ENCODE data around the gene APBB2. TPM values are rescaled to one million over a fixed set of nuclear protein-coding genes. Genes with fewer than 3 reads are reported as not detected.

The APBB2 gene
- total RNA-seq, 2 experiments from 2014 or later, result 3.1 to 5.5 TPM

- H3K36me3 Mint-ChIP-seq, result no peaks in the 10 kb centered on the region
- H3K4me1 Mint-ChIP-seq, result peaks cover 2% of the 10 kb centered on the region
- H3K27me3 Mint-ChIP-seq, result peaks cover 51% of the 10 kb centered on the region
- no peak overlapping the region for H3K27ac Mint-ChIP-seq
- no peaks in the 10 kb centered on the region for H3K9me3 Mint-ChIP-seq
- H3K4me3 Mint-ChIP-seq, result no peak overlapping the region
- DNase-seq, result no peak
Observed at GRCh38 chr4:41205854-41206460, 8.4 kb downstream of the APBB2 start.

DNA sequence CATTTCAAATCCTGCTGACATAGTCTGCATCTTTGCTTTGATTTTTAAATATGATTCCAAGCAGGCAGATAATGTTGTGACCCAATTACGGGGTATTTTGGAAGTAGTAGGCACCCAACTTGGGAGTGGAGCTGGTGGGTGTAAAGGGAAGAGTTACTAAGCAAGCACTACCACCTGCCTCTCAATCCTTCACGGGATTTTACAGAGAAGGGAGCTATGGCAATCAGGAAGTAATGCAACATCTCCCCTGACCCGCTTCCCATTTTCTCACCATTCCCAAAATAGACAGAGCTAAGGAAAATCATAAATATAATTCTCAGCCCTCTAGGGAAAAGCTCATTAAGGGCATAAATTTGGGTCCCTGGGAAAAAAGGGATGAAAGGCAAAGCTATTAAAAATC lies 9.2 kb downstream of the APBB2 start:
- peaks cover 48% of the 10 kb centered on the region for H3K27me3 Mint-ChIP-seq
- no peak overlapping the region for H3K27ac Mint-ChIP-seq
- H3K4me1 Mint-ChIP-seq, result peaks cover 2% of the 10 kb centered on the region
- H3K9me3 Mint-ChIP-seq, result no peaks in the 10 kb centered on the region
- H3K4me3 Mint-ChIP-seq, result no peak overlapping the region
- H3K36me3 Mint-ChIP-seq, result no peaks in the 10 kb centered on the region
- no peak for DNase-seq

DNA sequence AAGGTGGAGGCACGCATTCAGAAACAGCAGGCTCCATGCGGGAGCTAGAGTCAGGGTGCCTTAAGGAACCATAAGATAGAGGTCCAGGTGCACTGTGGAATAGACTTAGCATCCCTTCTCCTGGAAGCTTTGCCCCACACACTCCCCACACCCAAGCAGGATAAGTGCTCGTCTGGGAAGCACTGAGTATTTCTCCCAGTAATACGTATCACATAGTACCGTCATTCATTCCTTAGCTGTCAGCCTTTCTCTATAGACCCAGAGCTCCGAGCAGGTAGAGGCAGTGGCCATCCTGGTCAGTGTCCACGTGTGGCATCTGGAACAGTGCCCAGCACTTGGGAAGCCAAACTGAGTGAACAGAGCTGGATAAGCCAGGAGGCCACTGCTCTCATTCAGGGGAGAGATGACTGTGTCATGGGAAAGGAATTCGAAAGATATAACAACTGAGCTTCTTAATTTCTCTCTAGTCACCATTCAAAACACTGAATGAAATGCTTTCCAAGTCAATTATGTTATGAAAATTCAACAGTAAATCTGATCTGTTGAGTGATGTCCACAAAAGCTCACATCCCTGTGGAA lies 9.9 kb downstream of the APBB2 start:
- H3K4me1 Mint-ChIP-seq, result peaks cover 2% of the 10 kb centered on the region
- H3K36me3 Mint-ChIP-seq, result no peaks in the 10 kb centered on the region
- H3K27me3 Mint-ChIP-seq, result peaks cover 45% of the 10 kb centered on the region
- H3K9me3 Mint-ChIP-seq, result no peaks in the 10 kb centered on the region
- DNase-seq, result no peak
- H3K27ac Mint-ChIP-seq, result no peak overlapping the region
- no peak overlapping the region for H3K4me3 Mint-ChIP-seq

DNA sequence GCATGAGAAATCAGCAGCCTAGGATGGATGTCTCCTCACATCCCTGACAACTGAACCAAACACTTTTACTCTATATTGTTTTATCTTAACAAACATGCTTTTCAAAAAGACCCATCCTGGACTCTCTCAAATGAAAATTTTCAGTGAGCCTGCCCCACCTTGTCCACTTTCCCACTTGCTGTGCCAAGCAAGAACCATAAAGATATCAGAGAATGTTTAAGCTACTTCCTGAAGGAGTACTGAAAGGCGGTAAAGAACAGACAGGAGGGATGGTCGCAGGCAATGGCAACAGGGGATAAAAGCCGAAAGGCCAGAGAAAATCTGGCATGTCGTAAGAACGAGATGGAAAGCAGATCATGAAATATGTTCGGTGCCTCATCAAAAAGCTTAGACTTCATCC lies 10.5 kb downstream of the APBB2 start:
- no peak for DNase-seq
- Mint-ChIP-seq H3K36me3 (no peaks in the 10 kb centered on the region), H3K27ac (no peak overlapping the region), H3K27me3 (peaks cover 40% of the 10 kb centered on the region), H3K4me3 (no peak overlapping the region), H3K9me3 (no peaks in the 10 kb centered on the region), H3K4me1 (peaks cover 2% of the 10 kb centered on the region)

DNA sequence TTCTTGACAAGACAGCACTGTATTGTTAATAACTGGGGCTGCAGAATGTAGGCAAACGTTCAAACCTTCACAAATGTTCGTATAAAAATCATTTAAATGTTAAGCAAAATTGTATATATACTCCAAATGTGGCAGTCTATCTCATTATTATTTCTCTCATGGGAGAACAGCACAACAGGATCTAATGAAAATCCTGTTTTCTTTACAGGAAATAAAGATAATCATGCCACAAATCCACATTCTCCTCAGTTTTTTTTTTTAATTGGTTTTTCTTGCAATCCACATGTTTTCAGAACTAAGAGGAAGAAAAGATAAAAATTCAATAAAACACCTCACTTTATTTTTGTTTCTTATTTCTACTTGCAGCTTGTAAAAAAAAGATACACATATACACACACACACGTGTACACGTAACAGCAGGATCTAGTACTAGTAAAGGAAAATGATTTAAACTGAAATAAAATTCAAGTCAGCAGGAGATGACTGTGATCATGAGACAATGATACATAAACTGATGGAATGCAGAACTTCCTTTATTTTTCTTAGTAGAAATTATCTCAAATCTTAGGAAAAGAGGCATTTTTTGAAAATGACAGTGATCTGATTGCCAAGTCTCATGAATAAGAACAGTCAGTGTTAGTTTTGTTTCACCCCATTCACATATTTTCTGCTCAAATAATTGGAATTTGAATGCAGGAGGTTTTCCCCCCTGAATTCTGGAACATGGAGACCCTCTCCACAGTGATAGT lies 11.3 kb downstream of the APBB2 start:
- H3K9me3 Mint-ChIP-seq, result no peaks in the 10 kb centered on the region
- H3K27ac Mint-ChIP-seq, result no peak overlapping the region
- H3K27me3 Mint-ChIP-seq, result peaks cover 43% of the 10 kb centered on the region
- H3K4me1 Mint-ChIP-seq, result peaks cover 2% of the 10 kb centered on the region
- no peak overlapping the region for H3K4me3 Mint-ChIP-seq
- no peaks in the 10 kb centered on the region for H3K36me3 Mint-ChIP-seq
- no peak for DNase-seq

GRCh38 chr4:41202356-41202755 lies 12.0 kb downstream of the APBB2 start:
- Mint-ChIP-seq H3K27me3 (peaks cover 43% of the 10 kb centered on the region), H3K9me3 (no peaks in the 10 kb centered on the region), H3K4me3 (no peak overlapping the region), H3K36me3 (no peaks in the 10 kb centered on the region), H3K27ac (no peak overlapping the region), H3K4me1 (peaks cover 2% of the 10 kb centered on the region)
- DNase-seq, result no peak

DNA sequence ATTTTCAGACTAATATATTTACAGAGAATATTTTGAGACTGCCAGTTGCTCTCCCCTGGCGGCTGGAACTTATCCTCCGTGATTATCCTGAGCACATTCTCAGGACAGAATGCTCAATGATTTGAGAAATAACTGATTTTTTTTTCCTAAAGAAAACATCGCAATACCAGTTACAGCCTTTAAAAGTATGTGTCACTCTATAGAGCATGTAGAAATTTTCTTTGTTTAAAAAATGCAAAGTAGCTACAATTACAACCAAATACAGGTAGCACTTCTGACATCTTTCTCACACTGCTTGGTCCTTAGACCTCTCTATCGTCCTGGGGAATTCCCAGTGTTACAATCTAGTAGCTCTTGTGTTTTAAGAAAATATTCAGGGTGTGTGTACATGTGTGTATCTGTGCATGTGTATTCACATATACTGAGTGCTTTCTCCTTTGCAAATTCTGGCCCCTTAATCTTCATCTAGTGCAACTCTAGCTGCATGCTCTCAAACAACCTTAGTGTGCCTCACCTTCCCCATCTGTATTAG lies 13.8 kb downstream of the APBB2 start:
- no peaks in the 10 kb centered on the region for H3K36me3 Mint-ChIP-seq
- peaks cover 43% of the 10 kb centered on the region for H3K27me3 Mint-ChIP-seq
- H3K9me3 Mint-ChIP-seq, result no peaks in the 10 kb centered on the region
- no peak overlapping the region for H3K4me3 Mint-ChIP-seq
- no peaks in the 10 kb centered on the region for H3K4me1 Mint-ChIP-seq
- no peak for DNase-seq
- no peak overlapping the region for H3K27ac Mint-ChIP-seq

DNA sequence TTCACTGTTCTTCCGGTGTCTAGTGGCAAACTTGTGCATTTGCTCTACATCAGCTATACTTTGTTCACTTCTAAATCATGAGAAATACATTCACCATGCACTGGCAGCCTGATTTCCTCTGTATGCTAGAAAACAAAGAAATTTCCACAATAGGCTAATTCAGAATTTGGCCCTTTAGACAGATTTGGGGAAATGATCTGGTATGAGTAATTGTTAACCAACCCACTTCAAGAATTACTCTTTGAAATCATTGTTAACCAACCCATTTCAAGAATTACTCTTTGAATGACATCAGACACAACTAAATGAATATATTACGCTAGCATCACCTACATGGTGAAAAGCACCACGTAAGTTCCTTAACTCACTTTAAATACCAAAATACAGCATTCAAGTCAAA lies 14.6 kb downstream of the APBB2 start:
- Mint-ChIP-seq H3K36me3 (no peaks in the 10 kb centered on the region), H3K4me3 (no peak overlapping the region), H3K27ac (no peak overlapping the region), H3K9me3 (no peaks in the 10 kb centered on the region), H3K27me3 (peaks cover 43% of the 10 kb centered on the region), H3K4me1 (no peaks in the 10 kb centered on the region)
- no peak for DNase-seq

DNA sequence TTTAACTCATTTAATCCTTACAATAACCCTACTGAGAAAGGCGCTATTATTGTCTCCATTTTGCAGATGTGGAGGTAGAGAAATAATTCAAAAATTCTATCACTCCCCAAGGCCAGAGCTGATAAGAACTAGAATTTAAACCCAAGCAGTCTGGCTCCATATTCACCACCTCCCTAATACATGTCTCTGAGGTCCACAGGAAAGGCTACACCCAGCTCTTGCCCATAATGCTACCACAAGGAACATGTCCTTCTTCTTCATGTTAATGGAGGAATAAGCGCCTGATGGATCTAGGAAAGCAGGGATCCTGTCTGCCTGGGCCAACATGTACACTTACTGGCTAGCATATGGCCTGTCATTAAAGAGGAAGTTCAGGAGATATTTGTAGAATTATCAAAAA lies 16.3 kb downstream of the APBB2 start:
- peaks cover 33% of the 10 kb centered on the region for H3K27me3 Mint-ChIP-seq

GRCh38 chr4:41197495-41197894 lies 16.8 kb downstream of the APBB2 start:
- Mint-ChIP-seq H3K36me3 (no peaks in the 10 kb centered on the region), H3K4me1 (no peaks in the 10 kb centered on the region), H3K4me3 (no peak overlapping the region), H3K9me3 (no peaks in the 10 kb centered on the region), H3K27ac (no peak overlapping the region), H3K27me3 (peaks cover 28% of the 10 kb centered on the region)
- DNase-seq, result no peak

More for the DNA sequence above, 16.3 kb downstream of the APBB2 start:
- no peak for DNase-seq
- no peaks in the 10 kb centered on the region for H3K9me3 Mint-ChIP-seq
- H3K4me3 Mint-ChIP-seq, result no peak overlapping the region
- no peaks in the 10 kb centered on the region for H3K4me1 Mint-ChIP-seq
- H3K36me3 Mint-ChIP-seq, result no peaks in the 10 kb centered on the region
- no peak overlapping the region for H3K27ac Mint-ChIP-seq

GRCh38 chr4:41196633-41197332 lies 17.6 kb downstream of the APBB2 start:
- no peaks in the 10 kb centered on the region for H3K9me3 Mint-ChIP-seq
- no peak for DNase-seq
- H3K4me1 Mint-ChIP-seq, result no peaks in the 10 kb centered on the region
- H3K4me3 Mint-ChIP-seq, result no peak overlapping the region
- peaks cover 20% of the 10 kb centered on the region for H3K27me3 Mint-ChIP-seq
- H3K36me3 Mint-ChIP-seq, result no peaks in the 10 kb centered on the region
- H3K27ac Mint-ChIP-seq, result no peak overlapping the region

GRCh38 chr4:41192136-41192535 lies 22.2 kb downstream of the APBB2 start:
- H3K36me3 Mint-ChIP-seq, result no peaks in the 10 kb centered on the region
- no peaks in the 10 kb centered on the region for H3K4me1 Mint-ChIP-seq
- no peak overlapping the region for H3K27ac Mint-ChIP-seq
- no peaks in the 10 kb centered on the region for H3K9me3 Mint-ChIP-seq
- DNase-seq, result no peak
- no peak overlapping the region for H3K4me3 Mint-ChIP-seq
- H3K27me3 Mint-ChIP-seq, result peaks cover 13% of the 10 kb centered on the region

DNA sequence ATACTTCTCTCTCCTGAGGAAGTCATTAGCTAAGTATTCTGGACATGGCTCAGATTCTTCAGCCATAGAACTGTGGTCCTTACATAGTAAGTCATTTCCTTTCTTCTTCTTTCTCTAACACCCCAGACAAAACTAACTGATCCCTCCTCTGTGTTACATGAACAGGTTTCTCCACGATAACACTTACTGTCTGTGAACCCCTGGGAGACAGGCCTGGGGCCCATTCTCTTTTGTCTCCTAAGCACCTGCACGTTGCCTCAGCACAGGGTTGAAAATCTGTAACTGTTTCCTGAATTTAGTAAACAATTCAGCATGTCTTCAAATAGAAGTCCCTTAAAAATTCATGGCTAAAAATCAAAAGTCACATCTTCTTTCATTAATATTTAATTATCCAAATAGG lies 24.7 kb downstream of the APBB2 start:
- Mint-ChIP-seq H3K4me1 (no peaks in the 10 kb centered on the region), H3K4me3 (no peak overlapping the region), H3K27me3 (peaks cover 11% of the 10 kb centered on the region), H3K36me3 (no peaks in the 10 kb centered on the region), H3K27ac (no peak overlapping the region), H3K9me3 (no peaks in the 10 kb centered on the region)
- no peak for DNase-seq

GRCh38 chr4:41189076-41189475 lies 25.3 kb downstream of the APBB2 start:
- Mint-ChIP-seq H3K36me3 (no peaks in the 10 kb centered on the region), H3K4me3 (no peak overlapping the region), H3K27me3 (peaks cover 11% of the 10 kb centered on the region), H3K9me3 (peaks cover 2% of the 10 kb centered on the region), H3K4me1 (no peaks in the 10 kb centered on the region), H3K27ac (no peak overlapping the region)
- no peak for DNase-seq

Measured in activated naive CD8-positive, alpha-beta T cell treated with anti-CD3 and anti-CD28 coated beads for 36 hours (primary cell).